CD8-positive, alpha-beta memory T cell (primary cell): ENCODE measurements around the gene GALNT10. TPM values are rescaled to one million over a fixed set of nuclear protein-coding genes. Genes with fewer than 3 reads are reported as not detected.
A peak's percentile ranks its signal among the peaks of the same experiment; 100 is the strongest.

Experiments
- CTCF ChIA-PET: fragments of 350-600 bp; sonication (Branson Sonifier 250); formaldehyde crosslinking; loops from one replicate; lab custom pipeline; 2021; ENCODE audit warnings: antibody characterized with exemption; lab: Charles Lee
- POLR2A ChIA-PET: fragments of 350-600 bp; sonication (Branson Sonifier 250); formaldehyde crosslinking; loops from one replicate; lab custom pipeline; 2021; ENCODE audit warnings: antibody characterized with exemption; lab: Charles Lee
- DNase-seq, 5 donors: peaks; one replicate each; pipeline versions ENCODE4 v3.0.0 to v3.0.0-alpha.2; 2020 to 2022; ENCODE audit warnings: mixed read lengths in 1 of 5
- H3K27ac ChIP-seq: one replicate; pipeline ENCODE4 v1.7.0; 2013; ENCODE audit warnings: low read depth, mild to moderate bottlenecking, low read length, moderate library complexity
- H3K27me3 ChIP-seq: 2 replicates; pipeline ENCODE4 v1.7.0; 2013; ENCODE audit warnings: low read length, mild to moderate bottlenecking; ENCODE audit not compliant: insufficient read depth, poor library complexity, severe bottlenecking
- H3K36me3 ChIP-seq: 2 replicates; pipeline ENCODE4 v1.7.0; 2013; ENCODE audit warnings: mild to moderate bottlenecking, low read length, moderate library complexity; ENCODE audit not compliant: insufficient read depth
- H3K4me1 ChIP-seq: 2 replicates; pipeline ENCODE4 v1.7.0; 2013; ENCODE audit warnings: mild to moderate bottlenecking, low read length, moderate library complexity; ENCODE audit not compliant: insufficient read depth
- H3K4me3 ChIP-seq: 2 replicates; pipeline ENCODE4 v1.7.0; 2013; ENCODE audit warnings: mild to moderate bottlenecking, low read length
- H3K9me3 ChIP-seq: 2 replicates; pipeline ENCODE4 v1.7.0; 2013; ENCODE audit warnings: mild to moderate bottlenecking, low read length
- H3K27ac Mint-ChIP-seq, 8 donors: one replicate each; pipeline ENCODE4 v1.8.0; 2020 to 2021; ENCODE audit warnings: mixed read lengths in 8 of 8, mild to moderate bottlenecking in 6 of 8, inconsistent platforms in 3 of 8, moderate library complexity in 3 of 8
- H3K27me3 Mint-ChIP-seq, 2 donors: one replicate each; pipeline ENCODE4 v1.8.0; 2020 to 2021; ENCODE audit warnings: mixed read lengths in 2 of 2, mild to moderate bottlenecking in 1 of 2, moderate library complexity in 1 of 2
- H3K36me3 Mint-ChIP-seq, 3 donors: one replicate each; pipeline ENCODE4 v1.8.0; 2020 to 2021; ENCODE audit warnings: mixed read lengths in 3 of 3, inconsistent platforms in 1 of 3, mild to moderate bottlenecking in 1 of 3
- H3K4me1 Mint-ChIP-seq, 3 donors: one replicate each; pipeline ENCODE4 v1.8.0; 2020 to 2021; ENCODE audit warnings: mixed read lengths in 3 of 3, inconsistent platforms in 1 of 3, mild to moderate bottlenecking in 1 of 3
- H3K4me3 Mint-ChIP-seq, 7 donors: one replicate each; pipeline ENCODE4 v1.8.0; 2020 to 2021; ENCODE audit warnings: mixed read lengths in 7 of 7, mild to moderate bottlenecking in 6 of 7, moderate library complexity in 4 of 7, inconsistent platforms in 2 of 7
- H3K9me3 Mint-ChIP-seq, 5 donors: one replicate each; pipeline ENCODE4 v1.8.0; 2020 to 2022; ENCODE audit warnings: mixed read lengths in 5 of 5, mild to moderate bottlenecking in 3 of 5, moderate library complexity in 2 of 5, inconsistent platforms in 1 of 5
- polyA plus RNA-seq: library from polyadenylated mRNA; unstranded; fragments of 300-500 nt; fragmentation: Illumina TruSeq; gene quantifications from one replicate; pipeline ENCODE4 v1.2.3, GENCODE V29; 2021
- total RNA-seq, 2 experiments: library from RNA; stranded (reverse); gene quantifications; one replicate each; pipeline ENCODE4 v1.2.3, GENCODE V29; 2021

Gene GALNT10
- total and polyA plus RNA-seq, 3 experiments from 2014 or later, result 27.6 to 32.1 (median 28.0) TPM

- Mint-ChIP-seq H3K27me3 (no peaks in the 10 kb centered on the region), H3K4me3 (peak overlapping the region in 5 of 7 donors; percentile 5 to 37 (median 25)), H3K36me3 (peaks cover 0 to 36% (median 11%) of the 10 kb centered on the region in 3 donors), H3K27ac (peak overlapping the region; percentile 87 to 97 (median 95)), H3K4me1 (peaks cover 66 to 94% (median 89%) of the 10 kb centered on the region in 3 donors), H3K9me3 (no peaks in the 10 kb centered on the region)
- Histone ChIP-seq H3K9me3 (no peaks in the 10 kb centered on the region), H3K4me1 (peaks cover 57% of the 10 kb centered on the region), H3K36me3 (no peaks in the 10 kb centered on the region), H3K27ac (peak overlapping the region; percentile 45), H3K4me3 (no peak overlapping the region), H3K27me3 (no peaks in the 10 kb centered on the region)
- ChIA-PET POLR2A (interaction anchor here (1.0 kb wide), 1 partner anchor 10 kb away, joined by 3 read pairs; the partner anchor contains the start of gene GALNT10), CTCF (interaction anchor here (0.9 to 3.5 kb wide), 3 partner anchors 10 to 270 kb away, joined by 3 to 15 read pairs (median 7); partner anchors contain the start of gene GALNT10)
- DNase-seq, result no peak
These were observed 9.2 kb downstream of the GALNT10 start for GRCh38 chr5:154199671-154200220.

- no peaks in the 10 kb centered on the region for H3K9me3 ChIP-seq
- H3K4me1 ChIP-seq, result peaks cover 57% of the 10 kb centered on the region
- H3K4me3 ChIP-seq, result no peak overlapping the region
- no peak for DNase-seq
- Mint-ChIP-seq H3K36me3 (peaks cover 0 to 34% (median 11%) of the 10 kb centered on the region in 3 donors), H3K27me3 (no peaks in the 10 kb centered on the region), H3K9me3 (no peaks in the 10 kb centered on the region), H3K27ac (peak overlapping the region; percentile 16 to 97 (median 82)), H3K4me3 (no peak overlapping the region), H3K4me1 (peaks cover 67 to 92% (median 88%) of the 10 kb centered on the region in 3 donors)
- no peak overlapping the region for H3K27ac ChIP-seq
- CTCF ChIA-PET, result no interaction called here
- no peaks in the 10 kb centered on the region for H3K27me3 ChIP-seq
- no peaks in the 10 kb centered on the region for H3K36me3 ChIP-seq
- POLR2A ChIA-PET, result interaction anchor here (1.2 kb wide), 1 partner anchor 9 kb away, joined by 5 read pairs; no protein-coding TSS in a partner anchor
These were observed 9.7 kb downstream of the GALNT10 start for GRCh38 chr5:154200221-154200620.

- peak overlapping the region in 1 of 7 donors; percentile 15 for H3K4me3 Mint-ChIP-seq
- no peaks in the 10 kb centered on the region for H3K27me3 Mint-ChIP-seq
- H3K9me3 ChIP-seq, result no peaks in the 10 kb centered on the region
- H3K27me3 ChIP-seq, result no peaks in the 10 kb centered on the region
- H3K36me3 Mint-ChIP-seq, result peaks cover 5 to 37% (median 11%) of the 10 kb centered on the region in 3 donors
- H3K4me1 Mint-ChIP-seq, result peaks cover 67 to 92% (median 83%) of the 10 kb centered on the region in 3 donors
- H3K27ac Mint-ChIP-seq, result peak overlapping the region in 5 of 8 donors; percentile 31 to 94 (median 78)
- no peaks in the 10 kb centered on the region for H3K36me3 ChIP-seq
- no peak overlapping the region for H3K27ac ChIP-seq
- H3K4me1 ChIP-seq, result peaks cover 55% of the 10 kb centered on the region
- no peak overlapping the region for H3K4me3 ChIP-seq
- CTCF ChIA-PET, result interaction anchor here (1.5 kb wide), 1 partner anchor 62 kb away, joined by 4 read pairs; no protein-coding TSS in a partner anchor
- POLR2A ChIA-PET, result interaction anchor here (1.2 kb wide), 1 partner anchor 10 kb away, joined by 5 read pairs; no protein-coding TSS in a partner anchor
- no peaks in the 10 kb centered on the region for H3K9me3 Mint-ChIP-seq
- DNase-seq, result no peak
These were observed 10.7 kb downstream of the GALNT10 start for GRCh38 chr5:154201108-154201769.

GRCh38 chr5:154202379-154203260 is 12.1 kb downstream of the GALNT10 start:
- H3K27me3 Mint-ChIP-seq, result no peaks in the 10 kb centered on the region
- ChIA-PET POLR2A (interaction anchor here (1.3 kb wide), 1 partner anchor 13 kb away, joined by 5 read pairs; the partner anchor contains the start of gene GALNT10), CTCF (interaction anchor here (0.8 to 3.2 kb wide), 4 partner anchors 11 to 130 kb away, joined by 3 to 8 read pairs (median 6); partner anchors contain the start of gene GALNT10)
- peaks cover 9 to 42% (median 9%) of the 10 kb centered on the region in 3 donors for H3K36me3 Mint-ChIP-seq
- Histone ChIP-seq H3K36me3 (no peaks in the 10 kb centered on the region), H3K4me1 (peaks cover 42% of the 10 kb centered on the region), H3K27me3 (no peaks in the 10 kb centered on the region), H3K9me3 (no peaks in the 10 kb centered on the region), H3K27ac (peak overlapping the region; percentile 46), H3K4me3 (peak overlapping the region; percentile 36)
- H3K4me1 Mint-ChIP-seq, result peaks cover 54 to 90% (median 76%) of the 10 kb centered on the region in 3 donors
- peak overlapping the region; percentile 86 to 96 (median 92) for H3K27ac Mint-ChIP-seq
- DNase-seq, result peak in 3 of 5 donors; percentile 11 to 58 (median 43)
- H3K4me3 Mint-ChIP-seq, result peak overlapping the region; percentile 11 to 79 (median 66)
- H3K9me3 Mint-ChIP-seq, result no peaks in the 10 kb centered on the region

- POLR2A ChIA-PET, result no interaction called here
- Mint-ChIP-seq H3K4me3 (peak overlapping the region in 3 of 7 donors; percentile 13 to 54 (median 29)), H3K9me3 (peaks cover 0 to 3% (median 0%) of the 10 kb centered on the region in 5 donors), H3K4me1 (peaks cover 40 to 81% (median 66%) of the 10 kb centered on the region in 3 donors), H3K27ac (peak overlapping the region; percentile 34 to 96 (median 83)), H3K36me3 (peaks cover 11 to 45% (median 16%) of the 10 kb centered on the region in 3 donors), H3K27me3 (no peaks in the 10 kb centered on the region)
- Histone ChIP-seq H3K4me1 (peaks cover 28% of the 10 kb centered on the region), H3K4me3 (no peak overlapping the region), H3K27me3 (no peaks in the 10 kb centered on the region), H3K36me3 (no peaks in the 10 kb centered on the region), H3K27ac (no peak overlapping the region), H3K9me3 (no peaks in the 10 kb centered on the region)
- CTCF ChIA-PET, result interaction anchor here (2.8 to 3.2 kb wide), 2 partner anchors 12 to 14 kb away, joined by 7 to 8 read pairs; partner anchors contain the start of gene GALNT10
- no peak for DNase-seq
These were observed 13.5 kb downstream of the GALNT10 start for GRCh38 chr5:154203798-154204578.

GRCh38 chr5:154205441-154206117 is 15.0 kb downstream of the GALNT10 start:
- Histone ChIP-seq H3K27ac (no peak overlapping the region), H3K36me3 (no peaks in the 10 kb centered on the region), H3K27me3 (no peaks in the 10 kb centered on the region), H3K4me3 (no peak overlapping the region), H3K4me1 (peaks cover 18% of the 10 kb centered on the region), H3K9me3 (no peaks in the 10 kb centered on the region)
- no peak for DNase-seq
- H3K36me3 Mint-ChIP-seq, result peaks cover 15 to 52% (median 26%) of the 10 kb centered on the region in 3 donors
- H3K4me1 Mint-ChIP-seq, result peaks cover 35 to 69% (median 56%) of the 10 kb centered on the region in 3 donors
- ChIA-PET POLR2A (no interaction called here), CTCF (interaction anchor here (1.1 to 3.2 kb wide), 2 partner anchors 13 to 16 kb away, joined by 3 to 8 read pairs; no protein-coding TSS in a partner anchor)
- H3K9me3 Mint-ChIP-seq, result peaks cover 0 to 3% (median 0%) of the 10 kb centered on the region in 5 donors
- peak overlapping the region in 1 of 8 donors; percentile 45 for H3K27ac Mint-ChIP-seq
- no peak overlapping the region for H3K4me3 Mint-ChIP-seq
- no peaks in the 10 kb centered on the region for H3K27me3 Mint-ChIP-seq
